ENCODE results near the gene ZDHHC11.
"Not testable (repeated sequence)": the region's sequence is repeated elsewhere in the genome, so short reads cannot be mapped to it uniquely, and the experiment has no call there.

- TF ChIP-seq CTCF (conservative IDR thresholded peaks at IDR 0.05); ZFX (IDR thresholded peaks at IDR 0.05): not testable (repeated sequence)
Measured at GRCh38 chr5:837621-838121, 13.1 kb downstream of the ZDHHC11 start.

Measured in C4-2B (cell line).